Mesangial cell (primary cell): ENCODE results near the gene CASP8. TPM values are rescaled to one million over a fixed set of nuclear protein-coding genes. Genes with fewer than 3 reads are reported as not detected.

Source experiments
- total RNA-seq: library from RNA; depleted of rRNA; stranded (reverse); fragments of >200 nt; gene quantifications from 2 replicates; pipeline ENCODE4 v1.2.3, GENCODE V29; 2015

The CASP8 gene
- total RNA-seq: 5.7 and 8.8 TPM in 2 replicates

GRCh38 chr2:201260302-201260800 is at the start of gene CASP8:
Gene CASP8 (plus strand): TSS chr2:201260536. CDS start chr2:201266487, 5,951 bp downstream.

Other genes with a start within 250 kb of the CASP8 start
- 2.0 and 3.7 TPM in 2 replicates for gene HYCC2, start 188.9 kb upstream of the CASP8 start, total RNA-seq
- gene NDUFB3, start 188.5 kb upstream of the CASP8 start, total RNA-seq: 30.7 and 53.8 TPM in 2 replicates
- gene CFLAR, start 144.4 kb upstream of the CASP8 start, total RNA-seq: 51.3 and 54.3 TPM in 2 replicates
- gene CASP10, start 77.4 kb upstream of the CASP8 start, total RNA-seq: 0.65 and 1.4 TPM in 2 replicates
- gene FLACC1, start 96.8 kb downstream of the CASP8 start, total RNA-seq: 0.89 TPM in 1 of 2 replicates, not detected in the other
- 18.4 and 22.8 TPM in 2 replicates for gene TRAK2, start 190.9 kb downstream of the CASP8 start, total RNA-seq
- gene STRADB, start 191.2 kb downstream of the CASP8 start, total RNA-seq: 19.2 and 34.7 TPM in 2 replicates